GM10248 (cell line): ENCODE data around the gene SLC49A3.

Source experiments
- CTCF ChIA-PET: fragments of 300-600 bp; sonication (Branson Sonifier 250); formaldehyde crosslinking; extraction: SDS; loops from one replicate; lab custom pipeline; 2021; ENCODE audit warnings: antibody characterized with exemption; lab: Yijun Ruan, JAX
- POLR2A ChIA-PET: fragments of 350-650 bp; sonication (Branson Sonifier 250); formaldehyde crosslinking; extraction: SDS; loops from one replicate; lab custom pipeline; 2020; ENCODE audit warnings: antibody characterized with exemption; lab: Yijun Ruan, JAX
- DNase-seq: peaks from one replicate; pipeline ENCODE4 v3.0.0; 2012; ENCODE audit errors: extremely low spot score
- TF ChIP-seq, protein P1 (sequence below): IDR thresholded peaks from 2 replicates; pipeline ENCODE4 v1.5.1; 2012; ENCODE audit warnings: mild to moderate bottlenecking, low read depth; ENCODE audit errors: extremely low read depth, missing control alignments, control extremely low read depth

SLC49A3 gene

GRCh38 chr4:684623-685327 is 4.2 kb downstream of the SLC49A3 start:
- ChIA-PET CTCF (interaction anchor here (1.3 to 3.1 kb wide), 3 partner anchors 9 to 16 kb away, joined by 4 to 15 read pairs (median 13); partner anchors contain the start of genes ATP5ME and MYL5), POLR2A (no interaction called here)
- DNase-seq = no peak
- TF ChIP-seq, protein P1, sequence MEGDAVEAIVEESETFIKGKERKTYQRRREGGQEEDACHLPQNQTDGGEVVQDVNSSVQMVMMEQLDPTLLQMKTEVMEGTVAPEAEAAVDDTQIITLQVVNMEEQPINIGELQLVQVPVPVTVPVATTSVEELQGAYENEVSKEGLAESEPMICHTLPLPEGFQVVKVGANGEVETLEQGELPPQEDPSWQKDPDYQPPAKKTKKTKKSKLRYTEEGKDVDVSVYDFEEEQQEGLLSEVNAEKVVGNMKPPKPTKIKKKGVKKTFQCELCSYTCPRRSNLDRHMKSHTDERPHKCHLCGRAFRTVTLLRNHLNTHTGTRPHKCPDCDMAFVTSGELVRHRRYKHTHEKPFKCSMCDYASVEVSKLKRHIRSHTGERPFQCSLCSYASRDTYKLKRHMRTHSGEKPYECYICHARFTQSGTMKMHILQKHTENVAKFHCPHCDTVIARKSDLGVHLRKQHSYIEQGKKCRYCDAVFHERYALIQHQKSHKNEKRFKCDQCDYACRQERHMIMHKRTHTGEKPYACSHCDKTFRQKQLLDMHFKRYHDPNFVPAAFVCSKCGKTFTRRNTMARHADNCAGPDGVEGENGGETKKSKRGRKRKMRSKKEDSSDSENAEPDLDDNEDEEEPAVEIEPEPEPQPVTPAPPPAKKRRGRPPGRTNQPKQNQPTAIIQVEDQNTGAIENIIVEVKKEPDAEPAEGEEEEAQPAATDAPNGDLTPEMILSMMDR = no peak

GRCh38 chr4:683982-684622 is 4.8 kb downstream of the SLC49A3 start:
- ChIA-PET POLR2A (no interaction called here), CTCF (interaction anchor here (0.6 to 3.1 kb wide), 7 partner anchors 9 to 98 kb away, joined by 3 to 15 read pairs (median 3); partner anchors contain the start of genes ATP5ME and MYL5)
- TF ChIP-seq, protein P1 = peak; percentile 83
- peak; percentile 69 for DNase-seq

DNA sequence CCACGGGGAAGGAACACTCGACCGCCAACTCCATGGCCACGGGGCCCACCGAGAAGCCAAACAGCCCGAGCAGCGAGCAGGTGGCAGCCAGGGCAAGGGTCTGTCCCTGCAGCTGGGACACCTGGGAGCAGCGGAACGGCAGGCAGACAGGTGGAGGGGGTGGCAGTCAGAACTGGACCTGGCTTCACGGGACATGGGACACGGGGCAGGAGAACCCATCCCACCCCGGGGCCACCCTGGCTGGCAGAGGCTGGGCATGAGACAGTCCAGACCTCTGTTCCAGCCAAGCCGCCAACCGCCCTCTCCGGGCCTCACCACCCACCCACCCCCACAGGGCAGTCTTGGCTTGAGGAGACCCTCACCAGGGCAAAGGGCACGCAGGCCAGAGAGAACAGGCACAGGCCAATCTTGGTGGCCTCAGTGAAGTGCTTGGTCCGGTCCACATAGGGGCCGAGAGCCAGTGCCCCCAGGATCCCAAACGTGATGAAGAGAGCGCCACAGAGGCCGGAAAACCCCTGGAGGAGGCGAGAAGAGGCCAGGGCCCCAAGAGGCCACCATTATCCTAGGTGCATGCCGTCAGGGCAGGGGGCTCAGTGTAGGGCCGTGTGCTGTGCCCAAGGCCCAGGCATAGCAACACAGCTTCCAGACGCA is 5.6 kb downstream of the SLC49A3 start:
- DNase-seq = no peak
- ChIA-PET POLR2A (no interaction called here), CTCF (interaction anchor here (0.6 to 3.1 kb wide), 6 partner anchors 9 to 99 kb away, joined by 3 to 15 read pairs (median 3); partner anchors contain the start of genes ATP5ME and MYL5)
- TF ChIP-seq, protein P1 = no peak

GRCh38 chr4:682490-683172 is 6.3 kb downstream of the SLC49A3 start:
- POLR2A ChIA-PET = no interaction called here

DNA sequence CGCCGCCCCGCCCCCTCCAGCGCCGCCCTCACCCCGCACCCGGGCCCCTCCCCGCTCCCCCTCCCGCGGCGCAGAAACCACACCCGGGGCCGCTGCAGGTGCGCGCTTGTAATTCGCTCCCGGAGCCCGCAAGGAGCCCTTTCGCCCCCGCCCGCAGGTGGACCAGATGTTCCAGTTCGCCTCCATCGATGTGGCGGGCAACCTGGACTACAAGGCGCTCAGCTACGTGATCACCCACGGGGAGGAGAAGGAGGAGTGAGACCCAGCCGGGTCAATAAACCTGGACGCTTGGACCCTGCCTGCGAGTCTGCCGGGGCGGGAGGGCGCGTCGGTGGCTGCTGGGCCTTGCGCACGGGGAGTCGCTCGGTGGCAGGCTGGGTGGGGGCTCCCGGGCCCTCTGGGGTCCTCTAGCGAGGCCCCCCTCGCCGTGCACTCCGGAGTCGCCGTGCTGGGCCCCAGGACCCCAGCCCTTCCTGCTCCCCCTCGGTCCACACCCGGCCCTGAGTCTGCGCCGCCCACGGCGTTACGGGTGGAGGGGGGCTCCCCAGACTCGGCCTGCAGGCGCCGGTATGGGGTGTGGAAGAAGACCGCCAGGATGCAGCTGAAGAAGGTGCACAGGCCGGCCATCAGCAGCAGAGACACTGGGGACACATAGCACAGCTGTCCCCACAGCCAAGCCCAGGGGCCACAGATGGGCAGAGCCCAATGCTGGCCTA is 7.1 kb downstream of the SLC49A3 start:
- ChIA-PET CTCF (interaction anchor here (1.2 kb wide), 1 partner anchor 59 kb away, joined by 4 read pairs; no protein-coding TSS in a partner anchor), POLR2A (no interaction called here)
- TF ChIP-seq, protein P1 = no peak
- peak; percentile 73 for DNase-seq

More at GRCh38 chr4:682490-683172, 6.3 kb downstream of the SLC49A3 start:
- CTCF ChIA-PET = no interaction called here
- TF ChIP-seq, protein P1 = no peak
- no peak for DNase-seq
